NCI-H2171 treated with DMSO at 0.1 percent for 48 hours (cell line): ENCODE measurements around the gene CCDC28B.

ENCODE experiments used
- DNase-seq: peaks from one replicate; lab custom pipeline; 2025; lab: John Stamatoyannopoulos, UW

The CCDC28B gene

GRCh38 chr1:32194984-32195383 lies 5.4 kb upstream of the CCDC28B start:
- no peak for DNase-seq

GRCh38 chr1:32195531-32195930 lies 4.9 kb upstream of the CCDC28B start:
- DNase-seq, result no peak

GRCh38 chr1:32195972-32196823 lies 4.2 kb upstream of the CCDC28B start:
- no peak for DNase-seq

GRCh38 chr1:32197074-32197473 lies 3.3 kb upstream of the CCDC28B start:
- no peak for DNase-seq

- DNase-seq, result no peak
Measured at GRCh38 chr1:32197837-32198236, 2.6 kb upstream of the CCDC28B start.

- DNase-seq, result no peak
Measured at GRCh38 chr1:32198237-32199042, 2.0 kb upstream of the CCDC28B start.

GRCh38 chr1:32199043-32199716 lies 1.2 kb upstream of the CCDC28B start:
- no peak for DNase-seq

GRCh38 chr1:32199717-32200072 lies 700 bp upstream of the CCDC28B start:
- DNase-seq, result peak; percentile 56

- no peak for DNase-seq
Measured at GRCh38 chr1:32201011-32201855, 838 bp downstream of the CCDC28B start.

- DNase-seq, result no peak
Measured at GRCh38 chr1:32204943-32205361, 4.6 kb downstream of the CCDC28B start.

GRCh38 chr1:32205401-32206370 lies 5.3 kb downstream of the CCDC28B start, which contains the start of gene IQCC:
IQCC (plus strand) TSS chr1:32205671; CDS start chr1:32205682, 11 bp downstream.
- DNase-seq, result peak; percentile 91

- no peak for DNase-seq
Measured at GRCh38 chr1:32208469-32208868, 8.1 kb downstream of the CCDC28B start.

GRCh38 chr1:32208891-32209328 lies 8.5 kb downstream of the CCDC28B start, which contains the start of gene DCDC2B:
DCDC2B (plus strand) TSS chr1:32209089; CDS start chr1:32209094, 5 bp downstream.
- peak; percentile 97 for DNase-seq

GRCh38 chr1:32215629-32216480 lies 15.5 kb downstream of the CCDC28B start:
- peak; percentile 36 for DNase-seq

- no peak for DNase-seq
Measured at GRCh38 chr1:32216566-32216965, 16.2 kb downstream of the CCDC28B start.

GRCh38 chr1:32219022-32219421 lies 18.6 kb downstream of the CCDC28B start:
- no peak for DNase-seq

GRCh38 chr1:32220746-32221580 lies 20.6 kb downstream of the CCDC28B start:
- no peak for DNase-seq

- no peak for DNase-seq
Measured at GRCh38 chr1:32221581-32221979, 21.2 kb downstream of the CCDC28B start.
